Astrocyte (in vitro differentiated cells and primary cell): ENCODE data around the gene TCEAL2. TPM values are rescaled to one million over a fixed set of nuclear protein-coding genes. Genes with fewer than 3 reads are reported as not detected.
"Not testable (repeated sequence)": the region's sequence is repeated elsewhere in the genome, so short reads cannot be mapped to it uniquely, and the experiment has no call there.

Experiments used
- DNase-seq: peaks from one replicate; pipeline ENCODE4 v3.0.0-alpha.2; 2010; ENCODE audit warnings: low read depth
- FAIRE-seq: peaks from 2 replicates; lab custom pipeline; 2011; peaks lifted over from hg19 to GRCh38; lab: Jason Lieb, UNC
- H2AFZ ChIP-seq: 2 replicates; pipeline ENCODE4 v1.6.0; 2012; ENCODE audit warnings: low read depth, low read length, inconsistent platforms
- H3K27ac ChIP-seq: 2 replicates; pipeline ENCODE4 v1.5.1; 2011; ENCODE audit warnings: low read depth, low read length, inconsistent platforms
- H3K27me3 ChIP-seq: 2 replicates; pipeline ENCODE4 v1.6.0; 2011; ENCODE audit warnings: low read length, inconsistent platforms; ENCODE audit not compliant: insufficient read depth
- H3K36me3 ChIP-seq: 2 replicates; pipeline ENCODE4 v1.5.1; 2011; ENCODE audit warnings: low read length, inconsistent platforms; ENCODE audit not compliant: insufficient read depth
- H3K4me1 ChIP-seq: 2 replicates; pipeline ENCODE4 v1.5.1; 2011; ENCODE audit warnings: low read length, inconsistent platforms; ENCODE audit not compliant: insufficient read depth
- H3K4me2 ChIP-seq: 2 replicates; pipeline ENCODE4 v1.6.0; 2012; ENCODE audit warnings: low read length, inconsistent platforms
- H3K4me3 ChIP-seq: 2 replicates; pipeline ENCODE4 v1.5.1; 2011; ENCODE audit warnings: low read depth, mild to moderate bottlenecking, low read length, inconsistent platforms; ENCODE audit not compliant: insufficient read depth
- H3K79me2 ChIP-seq: 2 replicates; pipeline ENCODE4 v1.6.0; 2012; ENCODE audit warnings: mild to moderate bottlenecking, low read length, inconsistent platforms; ENCODE audit not compliant: insufficient read depth
- H3K9ac ChIP-seq: 2 replicates; pipeline ENCODE4 v1.6.0; 2012; ENCODE audit warnings: mild to moderate bottlenecking, low read length, inconsistent platforms
- H3K9me3 ChIP-seq: 2 replicates; pipeline ENCODE4 v1.5.1; 2012; ENCODE audit warnings: low read depth, mild to moderate bottlenecking, low read length, inconsistent platforms; ENCODE audit not compliant: insufficient read depth
- H4K20me1 ChIP-seq: 2 replicates; pipeline ENCODE4 v1.6.0; 2012; ENCODE audit warnings: low read length, inconsistent platforms; ENCODE audit not compliant: insufficient read depth
- H3K27ac Mint-ChIP-seq: one replicate; pipeline ENCODE4 v1.8.0; 2021; ENCODE audit warnings: mild to moderate bottlenecking, mixed read lengths; ENCODE audit not compliant: unreplicated experiment
- H3K27me3 Mint-ChIP-seq: one replicate; pipeline ENCODE4 v1.8.0; 2021; ENCODE audit warnings: low read depth, mixed read lengths; ENCODE audit not compliant: unreplicated experiment
- H3K36me3 Mint-ChIP-seq: one replicate; pipeline ENCODE4 v1.8.0; 2021; ENCODE audit warnings: low read depth, mixed read lengths; ENCODE audit not compliant: unreplicated experiment
- H3K4me1 Mint-ChIP-seq: one replicate; pipeline ENCODE4 v1.8.0; 2021; ENCODE audit warnings: low read depth, mixed read lengths; ENCODE audit not compliant: unreplicated experiment
- H3K4me3 Mint-ChIP-seq: one replicate; pipeline ENCODE4 v1.8.0; 2021; ENCODE audit warnings: mild to moderate bottlenecking, moderate library complexity, mixed read lengths; ENCODE audit not compliant: unreplicated experiment
- H3K9me3 Mint-ChIP-seq: one replicate; pipeline ENCODE4 v1.8.0; 2021; ENCODE audit warnings: mild to moderate bottlenecking, mixed read lengths; ENCODE audit not compliant: unreplicated experiment
- CTCF ChIP-seq: IDR thresholded peaks from 2 replicates; pipeline ENCODE4 v1.5.1; 2011; ENCODE audit warnings: low read depth, mild to moderate bottlenecking, inconsistent platforms, low read length, moderate library complexity; ENCODE audit not compliant: insufficient read depth
- EZH2 ChIP-seq: IDR thresholded peaks from 2 replicates; pipeline ENCODE4 v1.6.1; 2012; ENCODE audit warnings: mild to moderate bottlenecking, low read length, inconsistent platforms; ENCODE audit not compliant: insufficient read depth
- total RNA-seq: library from RNA; stranded (reverse); gene quantifications from 2 replicates; pipeline ENCODE4 v1.2.1, GENCODE V29; 2021

The TCEAL2 gene
- total RNA-seq, 1 donor from 2014 or later, result 1.0 TPM

GRCh38 chrX:102141631-102142030, 16.2 kb downstream of the TCEAL2 start:
- H3K27me3 Mint-ChIP-seq, H3K36me3 ChIP-seq, H3K4me1 Mint-ChIP-seq, H3K27ac ChIP-seq, H3K36me3 Mint-ChIP-seq, H3K79me2 ChIP-seq, H3K9ac ChIP-seq, H3K4me2 ChIP-seq, H4K20me1 ChIP-seq, H3K4me3 ChIP-seq, DNase-seq, H2AFZ ChIP-seq, H3K4me1 ChIP-seq, H3K27ac Mint-ChIP-seq, H3K27me3 ChIP-seq, FAIRE-seq, H3K4me3 Mint-ChIP-seq, H3K9me3 ChIP-seq, H3K9me3 Mint-ChIP-seq: not testable (repeated sequence)

- not testable (repeated sequence) for H3K36me3 Mint-ChIP-seq, H3K4me3 Mint-ChIP-seq, H2AFZ ChIP-seq, H3K27ac ChIP-seq, H3K4me1 Mint-ChIP-seq, FAIRE-seq, H3K9me3 Mint-ChIP-seq, H3K27me3 Mint-ChIP-seq, H3K4me2 ChIP-seq, H3K9me3 ChIP-seq, H4K20me1 ChIP-seq, DNase-seq, H3K27ac Mint-ChIP-seq, H3K79me2 ChIP-seq, H3K4me1 ChIP-seq, H3K36me3 ChIP-seq, H3K9ac ChIP-seq, H3K27me3 ChIP-seq, H3K4me3 ChIP-seq
Measured at GRCh38 chrX:102142274-102142673, 16.8 kb downstream of the TCEAL2 start, which contains the start of gene TCEAL6. Gene TCEAL6 (minus strand): TSS chrX:102142481.

GRCh38 chrX:102154218-102154860, 28.9 kb downstream of the TCEAL2 start:
- TF ChIP-seq CTCF (no peak), EZH2 (no peak)
- H3K9me3 Mint-ChIP-seq, result no peaks in the 10 kb centered on the region

More at GRCh38 chrX:102154218-102154860, 28.9 kb downstream of the TCEAL2 start:
- Mint-ChIP-seq H3K4me1 (no peaks in the 10 kb centered on the region), H3K27me3 (peaks cover 9% of the 10 kb centered on the region), H3K36me3 (no peaks in the 10 kb centered on the region), H3K4me3 (no peak overlapping the region), H3K27ac (no peak overlapping the region)
- Histone ChIP-seq H4K20me1 (no peaks in the 10 kb centered on the region), H2AFZ (no peak overlapping the region), H3K4me2 (no peak overlapping the region), H3K27me3 (no peaks in the 10 kb centered on the region), H3K9ac (no peak overlapping the region), H3K27ac (no peak overlapping the region), H3K4me1 (no peaks in the 10 kb centered on the region), H3K36me3 (no peaks in the 10 kb centered on the region), H3K4me3 (no peak overlapping the region), H3K9me3 (no peaks in the 10 kb centered on the region), H3K79me2 (no peaks in the 10 kb centered on the region)
- FAIRE-seq (no peak), DNase-seq (no peak)
